Mammary epithelial cell (primary cell): ENCODE measurements around the gene C16orf95.

ENCODE experiments used
- CTCF ChIP-seq, 2 donors: IDR thresholded peaks in 1 of 2; conservative IDR thresholded peaks in 1 of 2; 2 replicates each; pipeline ENCODE4 v1.5.1; 2011 to 2012; ENCODE audit warnings: inconsistent platforms in 2 of 2, low read length in 2 of 2, mild to moderate bottlenecking in 2 of 2, control low read depth in 1 of 2, low read depth in 1 of 2; ENCODE audit not compliant: insufficient read depth in 1 of 2; ENCODE audit errors: extremely low read depth in 1 of 2
- EZH2 ChIP-seq: IDR thresholded peaks from 2 replicates; pipeline ENCODE4 v1.6.1; 2012; ENCODE audit warnings: low read length, inconsistent platforms, borderline replicate concordance

- TF ChIP-seq CTCF (conservative IDR thresholded peaks at IDR 0.05 in 1 of 2, IDR thresholded peaks at IDR 0.05 in 1 of 2; ENCODE audit: extremely low read depth in 1 of 2, insufficient read depth in 1 of 2, low read depth in 1 of 2, low read length in 2 of 2): no peak
- TF ChIP-seq EZH2: no peak
Measured at GRCh38 chr16:87350031-87350430, 32.8 kb upstream of the C16orf95 start.
